ENCODE data around the gene BICRA. TPM values are rescaled to one million over a fixed set of nuclear protein-coding genes. Genes with fewer than 3 reads are reported as not detected.

Gene BICRA
- total and polyA plus RNA-seq, 2 of the 8 experiments (the other 6 are each of a cell fraction or from before 2014, with no cell fraction given) = 1.5 to 29.2 TPM

- TF ChIP-seq NRF1 (IDR thresholded peaks at IDR 0.05; ENCODE audit: low read depth, low read length) (no peak), GTF2F1 (IDR thresholded peaks at IDR 0.05; ENCODE audit: borderline replicate concordance, low read depth, low read length) (no peak), CEBPB (IDR thresholded peaks at IDR 0.05; ENCODE audit: low read depth, low read length) (no peak), YY1 (IDR thresholded peaks at IDR 0.05; ENCODE audit: low read depth, low read length) (no peak)
These were observed 111.9 kb downstream of the BICRA start (continued) for GRCh38 chr19:47720669-47721422.

Data from H1 (cell line).